ENCODE data around the gene RANBP1.

RANBP1 gene

GRCh38 chr22:20107471-20107901, 8.4 kb upstream of the RANBP1 start:
- in situ Hi-C loops (cut with MboI; ENCODE audit: low sequenced_read_pairs): no loop called here

DNA sequence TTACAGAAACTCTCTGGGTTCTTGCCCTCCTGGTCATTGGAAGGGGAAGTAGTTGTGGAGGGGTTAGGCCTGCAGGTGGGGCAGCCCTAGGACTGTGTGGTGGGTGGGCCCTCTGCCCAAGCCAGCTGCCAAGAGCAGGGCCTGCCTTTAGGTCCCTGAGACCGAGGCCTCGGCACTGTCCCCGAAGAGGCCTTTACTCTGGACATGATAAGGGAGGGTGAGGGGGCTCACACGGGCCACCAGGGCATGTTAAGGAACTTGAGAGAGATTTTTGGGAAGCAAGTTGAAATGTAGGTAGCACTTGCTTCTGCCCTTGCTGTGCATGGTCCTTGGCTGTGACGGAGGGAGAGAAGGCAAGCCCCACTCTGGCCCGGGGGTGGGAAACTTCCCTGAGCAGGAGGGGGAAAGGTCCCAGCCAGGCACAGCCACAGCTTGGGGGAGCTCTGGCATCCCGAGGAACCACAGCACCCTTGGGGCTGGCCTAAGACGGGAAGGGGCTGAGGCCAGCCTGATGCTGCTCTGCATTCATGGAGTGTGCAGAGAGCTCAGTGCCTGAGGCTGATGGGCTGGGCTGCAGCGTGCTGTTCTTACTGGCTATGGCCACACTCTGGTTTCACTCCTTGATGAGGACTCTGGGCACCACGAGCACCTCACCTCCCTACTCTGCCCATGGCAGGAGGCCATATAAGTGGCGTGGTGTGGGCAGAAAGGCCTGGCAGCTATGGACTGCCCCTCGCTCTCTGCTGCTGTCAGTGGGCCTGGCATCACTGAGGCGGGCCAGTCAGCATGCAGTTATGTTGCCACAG, 7.8 kb upstream of the RANBP1 start:
- in situ Hi-C loops (cut with MboI; ENCODE audit: low sequenced_read_pairs): no loop called here

- in situ Hi-C loops (cut with MboI; ENCODE audit: low sequenced_read_pairs): no loop called here
Measured at GRCh38 chr22:20108757-20109230, 7.1 kb upstream of the RANBP1 start.

GRCh38 chr22:20109411-20110358, 6.2 kb upstream of the RANBP1 start:
- in situ Hi-C loops (cut with MboI; ENCODE audit: low sequenced_read_pairs): no loop called here

DNA sequence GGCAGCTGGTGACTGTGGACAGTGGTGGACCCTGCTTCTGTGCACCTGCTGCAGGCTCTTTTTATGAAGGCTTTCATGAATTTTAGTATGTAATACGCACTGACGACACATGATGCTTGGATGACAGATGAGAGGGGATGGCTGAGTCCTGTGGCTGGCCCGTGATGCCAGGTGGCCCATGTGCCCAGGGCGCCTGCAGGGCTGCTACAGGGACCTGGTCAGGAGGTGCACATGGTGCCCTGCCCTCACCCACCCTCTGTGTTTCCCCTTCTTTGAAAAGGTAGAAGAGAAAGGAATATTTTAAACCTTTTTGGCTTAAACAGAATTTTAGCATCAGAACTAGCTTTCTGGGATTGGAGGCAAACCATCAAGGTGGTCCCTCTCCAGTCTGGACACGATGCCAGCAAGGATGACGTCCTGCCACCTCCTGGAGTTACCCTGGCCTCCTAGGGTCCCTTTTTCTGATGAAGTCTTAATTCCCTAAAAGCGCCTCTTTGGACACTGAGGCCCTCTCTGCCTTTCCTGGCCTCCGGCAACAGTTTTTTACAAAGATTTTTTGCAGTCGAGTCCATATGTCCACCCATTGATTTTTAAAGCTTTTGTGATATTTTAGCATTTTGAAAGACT, 5.4 kb upstream of the RANBP1 start:
- in situ Hi-C loops (cut with MboI; ENCODE audit: low sequenced_read_pairs): no loop called here

DNA sequence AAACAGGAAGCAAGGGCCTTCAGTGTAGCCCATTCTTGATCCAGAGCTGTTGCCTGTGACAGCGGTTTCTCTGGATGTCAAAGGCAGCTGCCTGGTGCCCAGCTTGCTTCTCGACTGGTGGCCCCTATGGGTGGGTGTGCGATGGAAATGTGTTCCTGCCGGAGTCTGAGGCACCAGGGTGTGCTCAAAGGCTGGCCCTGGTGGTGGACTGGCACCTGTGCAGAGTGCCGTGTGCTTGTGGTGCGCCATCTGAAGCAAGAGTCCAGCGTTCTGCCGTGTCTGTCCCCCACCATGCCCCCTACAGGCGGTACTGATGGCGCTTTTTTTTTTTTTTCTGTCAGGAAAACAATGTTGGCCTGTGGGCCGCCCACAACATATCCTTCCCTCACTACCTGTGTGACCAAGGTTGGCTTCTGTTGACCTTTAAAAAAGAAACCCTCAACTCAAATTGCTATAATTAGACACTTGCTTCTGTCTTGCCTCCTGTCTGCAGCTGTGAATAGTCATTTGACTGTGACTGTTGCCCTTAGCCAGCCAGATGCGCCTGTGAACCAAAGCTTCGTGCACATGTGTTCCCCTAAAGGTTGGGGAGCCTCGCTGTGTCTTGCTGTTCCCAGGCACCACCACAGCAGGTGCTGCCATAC, 4.7 kb upstream of the RANBP1 start:
- in situ Hi-C loops (cut with MboI; ENCODE audit: low sequenced_read_pairs): no loop called here

GRCh38 chr22:20111689-20112622, 3.9 kb upstream of the RANBP1 start:
- in situ Hi-C loops (cut with MboI; ENCODE audit: low sequenced_read_pairs): no loop called here

- in situ Hi-C loops (cut with MboI; ENCODE audit: low sequenced_read_pairs): no loop called here
Measured at GRCh38 chr22:20112623-20113511, 3.0 kb upstream of the RANBP1 start.

DNA sequence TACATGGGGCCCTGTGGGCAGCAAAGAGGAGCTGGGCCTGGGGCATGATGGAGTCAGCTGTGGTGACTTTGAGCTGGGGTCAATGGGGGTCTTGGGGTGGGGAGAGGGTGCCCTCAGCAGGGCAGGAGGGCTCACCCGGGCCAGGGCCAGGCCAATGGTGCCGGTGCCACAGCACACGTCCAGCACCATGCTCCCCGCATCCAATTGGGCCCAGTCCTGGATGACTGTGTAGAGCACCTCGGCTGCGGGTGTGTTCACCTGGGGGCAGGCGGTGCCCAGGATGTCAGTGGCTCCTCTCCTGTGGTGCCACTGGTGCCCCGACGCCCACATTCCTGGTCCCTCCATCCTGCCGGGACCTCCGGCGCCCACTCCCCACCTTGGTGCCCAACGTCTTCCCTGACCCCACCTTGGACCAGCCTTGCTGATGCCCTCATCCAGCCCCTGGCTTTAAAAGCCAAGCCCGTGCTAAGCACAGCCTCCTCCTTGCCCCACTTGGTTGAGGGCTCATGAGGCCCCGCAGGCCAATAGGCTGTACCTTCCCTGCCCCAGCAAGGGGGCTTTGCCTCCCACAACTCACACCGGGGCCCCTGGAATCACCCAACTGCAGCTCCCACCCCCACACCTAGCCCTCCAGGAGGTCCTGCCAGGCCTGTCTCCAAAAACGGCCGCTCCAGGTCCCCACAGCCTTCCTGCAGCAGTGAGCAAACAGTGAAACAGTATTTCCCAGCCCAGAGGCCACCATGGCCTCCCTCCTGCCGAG, 2.2 kb upstream of the RANBP1 start:
- in situ Hi-C loops (cut with MboI; ENCODE audit: low sequenced_read_pairs): no loop called here

GRCh38 chr22:20114506-20115475, 1.1 kb upstream of the RANBP1 start:
- in situ Hi-C loops (cut with MboI; ENCODE audit: low sequenced_read_pairs): no loop called here

DNA sequence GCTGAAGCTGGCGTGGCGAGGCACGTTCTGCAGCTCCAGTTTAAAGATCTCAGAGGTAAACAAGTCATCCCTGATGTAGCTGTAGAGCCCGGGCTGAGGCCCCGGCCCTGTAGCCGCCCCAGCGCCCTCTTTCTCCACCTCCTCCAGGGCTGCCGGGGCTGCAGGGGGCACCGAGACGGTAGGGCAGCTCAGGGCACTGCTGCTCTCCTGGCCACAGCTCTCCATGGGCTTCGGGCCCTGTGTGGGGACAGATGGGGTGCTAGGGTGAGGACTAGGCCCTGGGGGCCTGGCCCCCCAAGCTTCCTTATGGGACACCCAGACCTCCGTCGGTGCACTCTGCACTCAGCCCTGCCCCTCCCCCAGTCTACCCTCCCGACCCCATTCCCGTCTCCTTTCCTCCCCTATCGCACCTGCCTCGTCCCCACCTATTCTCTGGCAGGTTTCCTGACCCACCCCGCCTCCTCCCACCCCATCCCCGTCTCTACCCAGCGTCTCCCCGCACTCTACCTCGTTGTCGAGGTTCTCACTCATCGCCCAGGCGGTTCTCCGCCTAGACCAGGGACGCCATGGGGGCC, 559 bp downstream of the RANBP1 start:
- in situ Hi-C loops (cut with MboI; ENCODE audit: low sequenced_read_pairs): no loop called here

- in situ Hi-C loops (cut with MboI; ENCODE audit: low sequenced_read_pairs): no loop called here
Measured at GRCh38 chr22:20116951-20117632, 1.2 kb downstream of the RANBP1 start, which contains the start of gene TRMT2A. TRMT2A (minus strand) TSS chr22:20117226; CDS start chr22:20116906, 320 bp downstream.

GRCh38 chr22:20117633-20118299, 1.9 kb downstream of the RANBP1 start:
- in situ Hi-C loops (cut with MboI; ENCODE audit: low sequenced_read_pairs): no loop called here

DNA sequence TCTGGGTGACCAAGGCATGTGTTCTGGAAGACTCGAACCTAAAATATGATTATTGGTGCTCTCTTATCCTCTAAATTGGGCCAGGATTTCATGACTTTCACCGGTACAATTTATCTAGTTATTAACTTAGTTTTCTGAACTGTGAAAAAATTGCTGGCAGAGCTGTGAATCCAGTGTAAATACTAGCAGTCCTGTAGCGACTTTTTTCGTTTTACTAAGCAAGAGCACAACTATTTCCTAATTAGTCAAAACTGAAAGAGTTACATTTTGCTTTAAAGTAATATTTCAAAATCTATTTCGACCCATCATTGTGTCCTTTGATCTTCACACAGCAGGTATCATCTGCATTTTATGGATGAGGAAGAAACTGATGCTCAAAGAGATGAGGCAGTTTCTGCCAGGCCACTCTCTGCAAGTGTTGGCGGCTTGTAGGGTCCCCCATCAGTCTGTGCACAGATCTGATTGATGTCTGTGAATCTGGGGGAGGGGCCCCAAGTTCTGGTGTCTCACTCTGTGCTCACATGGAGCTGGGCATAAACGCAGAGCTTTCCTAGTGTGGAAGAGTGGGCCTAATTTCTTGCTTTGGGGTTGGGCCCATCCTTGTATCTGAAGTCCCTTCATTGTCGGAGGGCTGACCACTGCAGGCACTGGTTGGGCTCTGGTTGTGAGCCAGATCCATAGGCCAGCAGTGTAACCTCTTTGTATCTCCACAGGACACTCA, 2.6 kb downstream of the RANBP1 start:
- in situ Hi-C loops (cut with MboI; ENCODE audit: low sequenced_read_pairs): no loop called here
